Stimulated activated CD4-positive, alpha-beta T cell treated with anti-CD3 and anti-CD28 coated beads, Interleukin-4, amount 100 ng/mL, for 4 hours (primary cell): ENCODE results near the gene PLBD2.

Experiments
- DNase-seq, 2 experiments: peaks; one replicate each; pipeline ENCODE4 v3.0.0-alpha.2; 2020

The PLBD2 gene, protein sequence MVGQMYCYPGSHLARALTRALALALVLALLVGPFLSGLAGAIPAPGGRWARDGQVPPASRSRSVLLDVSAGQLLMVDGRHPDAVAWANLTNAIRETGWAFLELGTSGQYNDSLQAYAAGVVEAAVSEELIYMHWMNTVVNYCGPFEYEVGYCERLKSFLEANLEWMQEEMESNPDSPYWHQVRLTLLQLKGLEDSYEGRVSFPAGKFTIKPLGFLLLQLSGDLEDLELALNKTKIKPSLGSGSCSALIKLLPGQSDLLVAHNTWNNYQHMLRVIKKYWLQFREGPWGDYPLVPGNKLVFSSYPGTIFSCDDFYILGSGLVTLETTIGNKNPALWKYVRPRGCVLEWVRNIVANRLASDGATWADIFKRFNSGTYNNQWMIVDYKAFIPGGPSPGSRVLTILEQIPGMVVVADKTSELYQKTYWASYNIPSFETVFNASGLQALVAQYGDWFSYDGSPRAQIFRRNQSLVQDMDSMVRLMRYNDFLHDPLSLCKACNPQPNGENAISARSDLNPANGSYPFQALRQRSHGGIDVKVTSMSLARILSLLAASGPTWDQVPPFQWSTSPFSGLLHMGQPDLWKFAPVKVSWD

DNA sequence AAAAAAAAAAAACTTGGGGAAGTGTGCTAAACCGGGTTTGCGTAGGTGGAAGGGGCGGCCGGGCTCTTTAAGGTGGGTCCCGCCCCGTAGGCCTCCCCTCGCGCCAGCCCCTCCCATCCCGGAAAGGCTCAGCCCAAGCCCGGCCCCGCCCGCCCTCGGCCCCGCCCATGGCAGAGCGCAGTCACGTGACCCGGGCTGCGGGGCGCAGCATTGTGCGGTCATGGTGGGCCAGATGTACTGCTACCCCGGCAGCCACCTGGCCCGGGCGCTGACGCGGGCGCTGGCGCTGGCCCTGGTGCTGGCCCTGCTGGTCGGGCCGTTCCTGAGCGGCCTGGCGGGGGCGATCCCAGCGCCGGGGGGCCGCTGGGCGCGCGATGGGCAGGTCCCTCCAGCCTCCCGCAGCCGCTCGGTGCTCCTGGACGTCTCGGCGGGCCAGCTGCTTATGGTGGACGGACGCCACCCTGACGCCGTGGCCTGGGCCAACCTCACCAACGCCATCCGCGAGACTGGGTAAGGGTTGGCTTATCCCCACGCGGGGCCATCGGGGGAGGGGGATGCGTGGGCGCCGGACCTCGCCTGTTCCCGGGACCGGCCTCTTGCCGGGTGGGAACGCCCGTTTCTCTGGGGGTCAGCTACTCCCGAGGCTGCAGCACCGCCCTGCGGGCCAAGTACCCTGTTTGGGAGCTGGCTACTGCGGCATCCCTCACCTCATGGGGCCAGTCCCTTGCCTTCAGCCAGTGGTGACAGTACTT, at the start of gene PLBD2:
PLBD2 (plus strand) TSS at position 207 of the 752 bp plus-strand sequence; CDS start at position 221, 14 bp downstream.
- peak; percentile 94 to 96 for DNase-seq

DNA sequence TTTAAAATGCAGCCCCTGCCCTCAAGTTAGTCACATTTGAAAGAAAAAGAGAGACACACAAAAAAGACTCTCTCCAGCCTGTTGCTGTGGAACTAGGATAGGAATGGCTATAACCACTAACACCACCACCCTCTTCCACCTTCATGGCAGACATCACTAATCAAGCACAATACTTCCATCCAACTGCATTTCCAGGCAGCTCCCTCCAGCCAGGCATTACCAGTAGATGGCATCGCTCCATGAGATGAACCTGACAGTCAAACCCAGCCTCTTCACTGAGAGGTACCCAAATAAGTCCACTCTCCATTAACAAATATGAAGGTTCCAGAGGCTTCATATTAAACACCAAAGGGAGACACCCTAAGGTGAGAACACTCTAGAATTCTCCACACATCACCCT, 47.9 kb upstream of the PLBD2 start:
- DNase-seq = no peak

DNA sequence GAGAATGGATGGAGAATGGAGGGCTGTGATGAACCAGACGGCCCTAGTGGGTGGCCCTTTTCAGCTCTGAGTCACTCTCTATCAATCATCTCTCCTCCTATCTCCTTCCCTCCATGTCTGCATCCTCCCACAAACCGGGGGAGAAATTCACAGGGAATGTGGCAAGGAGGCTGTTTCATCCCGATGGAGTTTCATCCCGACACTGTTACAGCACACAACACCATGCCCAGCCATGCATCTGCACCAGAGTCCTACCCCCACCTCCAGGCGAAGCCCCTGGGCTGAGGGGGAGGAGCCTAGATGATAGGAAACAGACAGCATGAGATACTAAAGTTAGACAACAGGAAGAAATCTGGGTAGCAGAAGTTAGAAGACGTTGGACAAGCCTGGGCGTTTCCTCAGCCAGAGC, 44.3 kb upstream of the PLBD2 start:
- no peak for DNase-seq

DNA sequence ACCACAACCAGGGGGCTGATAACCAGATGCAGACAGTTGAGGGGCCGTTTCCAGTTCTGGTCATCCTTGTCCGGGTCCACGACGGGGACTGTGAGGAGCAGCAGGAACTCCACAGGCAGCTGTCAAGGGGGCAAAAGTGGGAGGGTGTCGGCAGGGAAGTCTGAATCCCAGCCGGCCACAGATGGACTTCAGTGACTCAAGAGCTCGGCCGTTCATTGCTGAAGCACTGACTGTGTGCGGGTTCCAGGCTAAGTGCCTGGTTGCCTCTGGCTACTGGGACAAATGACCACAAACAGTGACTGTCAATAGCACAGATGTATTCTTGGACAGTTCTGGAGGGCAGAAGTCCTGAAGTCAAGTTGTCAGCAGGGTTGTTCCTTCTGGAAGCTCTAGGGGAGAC, 43.0 kb upstream of the PLBD2 start:
- no peak for DNase-seq

DNA sequence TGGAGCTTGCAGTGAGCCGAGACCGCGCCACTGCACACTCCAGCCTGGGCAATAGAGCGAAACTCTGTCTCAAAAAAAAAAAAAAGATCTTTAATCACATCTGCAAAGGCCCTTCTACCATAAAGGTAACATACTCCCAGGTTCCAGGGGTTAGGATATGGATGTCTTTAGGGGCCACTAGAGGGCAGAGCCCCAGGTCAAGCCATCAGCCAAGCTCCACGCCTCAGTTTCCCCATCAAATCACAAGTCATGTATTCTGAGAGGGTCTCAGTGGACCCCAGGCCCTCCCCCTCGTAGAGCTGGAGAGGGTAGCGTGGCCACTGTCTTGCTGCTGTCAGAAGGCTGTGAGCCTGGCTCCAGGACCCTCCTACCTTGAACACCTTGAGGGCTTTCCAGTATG, 42.2 kb upstream of the PLBD2 start:
- no peak for DNase-seq

DNA sequence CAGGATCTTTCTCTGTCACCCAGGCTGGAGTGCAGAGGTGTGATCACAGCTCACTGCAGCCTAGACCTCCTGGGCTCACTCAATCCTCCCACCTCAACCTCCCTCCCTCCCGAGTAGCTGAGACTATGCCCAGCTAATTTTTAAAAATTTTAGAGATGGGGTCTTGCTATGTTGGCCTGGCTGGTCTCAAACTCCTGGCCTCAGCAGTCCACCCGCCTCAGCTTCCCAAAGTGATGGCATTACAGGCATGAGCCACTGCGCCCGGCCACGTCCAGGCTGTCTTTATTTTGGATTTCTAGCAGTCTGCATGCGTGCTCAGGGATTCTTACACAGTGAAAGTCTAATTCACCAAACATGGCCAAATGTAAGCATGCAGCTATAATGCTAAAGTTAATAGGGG, 41.3 kb upstream of the PLBD2 start:
- DNase-seq = no peak

DNA sequence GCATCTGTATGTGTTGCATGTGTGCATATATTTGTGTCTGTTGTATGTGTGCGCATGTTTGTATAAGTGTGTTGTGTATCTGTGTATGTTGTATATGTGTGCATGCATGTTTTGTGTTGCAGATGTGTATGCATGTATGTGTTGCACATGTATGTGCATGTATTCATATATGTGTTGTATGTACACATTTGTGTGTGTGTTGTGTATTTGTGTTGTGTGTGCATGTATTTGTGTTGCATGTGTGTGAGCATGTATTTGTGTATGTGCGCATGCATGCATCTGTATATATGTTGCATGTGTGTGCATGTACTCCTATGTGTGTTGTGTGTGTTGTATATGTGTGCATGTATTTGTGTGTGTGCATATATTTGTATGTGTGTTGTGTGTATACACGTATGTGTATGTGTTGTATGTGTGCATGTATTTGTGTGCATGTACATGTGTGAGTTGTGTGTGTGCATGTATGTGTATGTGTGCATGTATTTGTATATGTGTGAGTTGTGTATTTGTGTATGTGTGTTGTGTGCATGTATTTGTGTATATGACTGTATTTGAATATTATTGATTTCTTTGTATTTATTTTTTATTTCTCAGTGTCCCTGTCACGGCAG, 40.2 kb upstream of the PLBD2 start:
- DNase-seq = no peak

DNA sequence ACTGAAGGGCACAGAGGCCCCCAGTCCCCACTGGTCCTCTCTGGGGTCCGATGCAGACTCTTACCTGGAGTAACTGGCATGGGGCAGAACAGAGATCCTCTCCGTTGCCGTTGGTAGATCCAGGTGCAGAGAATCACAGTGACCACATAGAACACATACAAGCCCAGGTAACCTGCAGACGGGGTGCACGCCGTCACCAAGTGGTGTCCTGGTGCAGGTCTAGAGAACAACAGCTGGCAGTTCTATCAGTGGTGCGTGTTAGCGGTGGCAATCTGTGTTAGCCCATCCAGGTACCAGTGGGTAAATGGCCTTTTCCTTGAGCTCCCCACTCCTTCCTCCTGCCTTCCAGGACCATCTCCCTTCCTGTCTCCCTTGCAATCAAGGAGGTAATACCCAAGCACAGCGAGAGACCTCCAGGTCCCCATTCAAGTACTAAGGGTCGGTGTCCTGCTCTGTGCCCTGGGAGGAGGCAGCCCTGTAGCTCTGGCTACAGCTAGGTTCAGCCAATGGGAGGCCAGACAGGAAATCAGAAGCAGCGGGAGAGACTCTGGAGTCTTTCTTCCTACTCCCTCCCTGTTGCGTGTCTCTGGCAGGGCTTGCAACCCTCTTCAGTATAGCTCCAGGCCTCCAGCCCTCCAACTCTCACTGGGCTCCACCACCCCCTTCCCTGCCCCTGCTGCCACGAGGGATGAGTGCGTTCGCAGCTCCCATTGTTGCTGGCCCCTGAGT, 39.3 kb upstream of the PLBD2 start:
- DNase-seq = no peak

DNA sequence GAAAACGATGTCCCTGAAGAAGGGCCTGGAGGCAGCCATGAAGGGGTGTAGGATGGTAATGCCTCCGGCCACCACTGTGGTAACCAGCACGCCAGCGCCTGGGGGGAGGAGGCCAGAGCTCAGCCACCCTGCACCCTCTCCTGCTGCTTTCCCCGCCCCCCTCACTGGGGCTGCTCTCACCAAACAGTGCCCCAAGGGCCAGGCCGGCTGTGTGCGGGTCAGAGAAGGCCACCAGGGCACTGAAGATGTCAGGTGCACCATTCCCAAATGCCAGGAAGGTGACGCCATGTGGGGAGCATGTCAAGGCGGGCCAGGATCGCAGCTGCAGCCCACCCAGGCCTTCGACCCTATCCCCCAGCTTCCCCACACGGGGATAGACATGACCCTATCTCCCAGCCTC, 38.0 kb upstream of the PLBD2 start:
- DNase-seq = no peak

DNA sequence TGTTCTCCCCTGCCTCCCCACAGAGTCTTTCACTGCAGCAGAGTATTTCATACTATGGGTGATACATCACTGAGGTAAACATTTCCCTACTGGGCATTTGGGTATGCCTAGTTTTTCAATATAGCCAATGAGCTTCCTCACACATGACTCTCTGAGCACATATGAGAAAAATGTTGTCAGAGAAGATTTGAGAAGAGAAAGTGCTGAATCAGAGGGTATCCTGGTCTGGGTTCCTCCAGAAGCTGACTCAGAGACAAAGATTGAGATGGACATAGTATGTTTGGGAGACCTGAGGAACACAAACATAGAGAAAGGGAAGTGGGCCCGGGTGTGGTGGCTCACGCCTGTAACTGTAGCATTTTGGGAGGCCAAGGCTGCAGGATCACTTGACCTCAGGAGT, 36.0 kb upstream of the PLBD2 start:
- no peak for DNase-seq

DNA sequence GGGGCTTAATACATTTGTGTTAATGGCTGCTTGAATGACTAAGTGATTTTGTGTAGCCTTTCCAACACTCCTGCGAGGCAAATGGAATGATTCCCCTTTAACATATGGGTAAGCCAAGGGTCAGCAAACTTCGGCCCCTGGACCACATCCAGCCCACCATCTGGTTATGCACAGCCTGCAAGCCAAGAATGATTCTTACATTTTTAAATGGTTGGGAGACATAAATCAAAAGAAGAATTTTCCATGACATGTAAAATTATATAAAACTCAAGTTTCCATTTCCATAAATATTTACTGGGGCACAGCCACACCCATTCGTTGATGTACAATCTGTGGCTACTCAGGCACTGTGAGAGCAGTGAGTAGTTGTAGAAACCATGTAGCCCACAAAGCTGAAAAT, 32.5 kb upstream of the PLBD2 start:
- DNase-seq = no peak

DNA sequence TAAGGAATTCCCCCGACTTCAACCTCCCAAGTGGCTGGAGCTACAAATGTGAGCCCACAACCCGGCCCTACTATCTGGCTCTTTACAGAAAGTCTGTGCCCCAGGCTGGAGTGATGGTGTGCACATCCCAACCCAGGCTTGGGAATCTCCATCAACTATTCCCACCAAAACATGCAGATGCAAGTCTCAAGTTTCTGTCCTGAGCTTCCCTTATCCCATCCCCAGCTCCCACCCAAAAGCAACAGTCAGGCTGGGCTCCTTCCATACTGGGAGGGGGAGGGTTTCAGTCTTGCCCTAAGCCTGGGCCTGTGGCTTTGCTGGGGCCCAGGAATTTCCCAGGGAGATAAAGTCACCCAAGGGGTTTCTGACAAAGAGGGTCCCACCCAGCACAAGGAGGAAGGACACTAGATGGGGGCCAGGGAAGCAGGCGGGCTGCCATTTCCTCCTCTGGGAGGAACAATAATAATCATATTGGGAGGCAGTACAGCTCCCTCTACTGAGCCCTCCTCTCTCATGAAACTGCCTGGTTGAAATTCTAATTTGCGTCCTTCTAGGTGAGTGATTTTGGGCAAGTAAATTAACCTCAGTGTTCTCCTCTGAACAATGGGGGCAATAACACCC, 31.5 kb upstream of the PLBD2 start:
- no peak for DNase-seq

DNA sequence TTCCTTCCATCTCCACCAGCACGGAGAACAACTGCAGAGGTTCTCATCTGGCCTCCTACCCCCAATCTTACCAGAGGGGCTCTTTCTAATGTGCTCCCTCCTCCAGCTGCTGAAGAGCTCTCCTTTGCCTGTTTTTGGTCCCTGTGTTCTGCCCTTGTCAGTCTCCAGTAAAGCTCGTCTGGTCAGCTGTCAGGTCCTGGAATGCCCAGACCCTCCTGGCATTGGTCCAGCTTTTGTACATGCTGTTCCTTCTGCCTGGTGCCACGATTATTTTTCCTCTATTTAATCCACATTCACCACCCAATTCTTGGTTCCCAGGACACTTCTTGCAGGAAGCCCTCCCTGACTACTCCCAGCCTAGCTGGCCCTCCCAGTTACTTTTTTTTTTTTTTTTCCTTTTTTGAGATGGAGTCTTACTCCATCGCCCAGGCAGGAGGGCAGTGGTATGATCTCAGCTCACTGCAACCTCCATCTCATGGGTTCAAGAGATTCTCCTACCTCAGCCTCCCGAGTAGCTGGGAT, 30.0 kb upstream of the PLBD2 start:
- no peak for DNase-seq

DNA sequence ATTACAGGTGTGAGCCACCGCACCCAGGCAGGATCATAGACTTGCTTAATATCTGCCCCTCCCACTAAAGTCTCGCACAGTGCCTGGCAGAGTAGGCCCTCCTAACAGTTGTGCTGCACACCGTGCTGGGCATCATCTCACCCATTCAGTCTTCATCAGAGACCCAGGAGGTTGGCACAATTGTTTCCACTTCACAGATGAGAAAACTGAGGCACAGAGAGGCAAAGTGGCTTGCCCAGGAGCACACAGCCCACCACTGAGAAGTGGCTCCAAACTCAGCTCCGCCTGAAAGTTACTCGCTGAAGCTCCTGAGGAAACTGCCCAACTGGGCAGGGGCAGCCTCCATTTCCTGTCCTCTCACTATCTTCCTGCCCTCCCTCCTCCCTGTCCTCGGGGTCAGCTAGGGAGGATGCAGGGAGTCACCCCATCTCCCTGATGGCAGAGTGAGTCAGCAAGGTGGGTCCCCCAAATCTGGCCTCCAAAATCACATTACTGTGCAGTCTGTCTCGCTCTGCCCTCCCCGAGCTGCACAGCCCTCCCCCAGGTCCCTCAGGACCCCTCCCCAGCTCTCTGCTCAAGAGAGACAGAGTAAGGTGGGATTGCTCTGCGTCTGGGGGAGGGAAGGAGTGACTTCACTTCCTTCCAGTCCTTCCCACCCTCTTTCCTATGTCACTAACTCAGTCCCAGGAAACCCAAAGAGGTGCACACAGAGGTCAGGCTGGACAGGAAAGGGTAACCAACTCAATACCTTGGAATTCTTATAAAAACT, 29.2 kb upstream of the PLBD2 start:
- no peak for DNase-seq

DNA sequence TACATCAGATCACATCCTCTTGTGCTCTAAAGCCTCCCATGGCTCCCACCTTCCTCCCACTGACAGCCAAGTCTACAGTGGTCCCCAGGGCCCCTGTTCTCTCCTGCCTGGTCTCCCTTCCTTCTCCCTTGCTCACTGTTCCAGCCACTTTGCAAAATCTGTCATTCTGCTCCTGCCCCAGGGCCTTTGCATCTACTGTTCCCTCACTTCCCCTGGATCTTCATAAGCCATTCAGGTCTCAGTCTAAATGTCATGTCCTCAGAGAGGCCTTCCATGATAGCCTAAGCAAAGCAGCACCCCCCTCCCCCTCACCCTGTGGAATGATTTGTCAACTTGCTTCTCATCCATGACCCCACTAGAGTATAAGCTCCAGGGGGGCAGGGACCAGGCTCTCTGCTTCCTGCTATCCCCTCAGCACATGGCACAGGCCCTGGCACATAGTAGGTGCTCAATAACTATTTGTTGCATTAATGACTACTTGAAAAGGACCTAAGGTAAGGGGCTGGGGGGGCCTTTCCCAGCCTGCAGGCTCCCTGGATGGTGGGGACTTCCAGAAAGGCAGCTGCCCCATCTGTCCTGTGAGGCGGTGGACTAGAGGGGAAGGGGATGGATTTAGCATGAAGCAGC, 28.5 kb upstream of the PLBD2 start:
- no peak for DNase-seq

DNA sequence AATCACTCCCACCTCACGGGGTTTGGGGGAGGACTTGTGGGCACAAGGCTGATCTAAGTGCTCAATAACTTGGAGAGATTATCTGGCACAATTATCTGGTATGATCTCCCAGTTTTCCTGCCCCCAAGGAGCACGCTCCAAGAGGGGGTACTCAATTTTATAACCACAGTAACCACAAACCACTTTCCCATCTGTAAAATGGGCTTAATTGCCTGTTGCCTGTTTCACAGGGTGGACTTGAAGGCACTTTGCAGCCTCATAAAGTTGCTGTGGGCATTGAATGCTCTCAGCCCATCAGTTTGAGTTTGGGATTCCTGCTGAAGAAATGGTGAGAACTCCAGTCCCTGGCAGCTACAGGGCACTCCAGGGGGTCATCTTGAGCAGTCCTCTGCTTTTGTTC, 27.9 kb upstream of the PLBD2 start:
- DNase-seq = no peak

DNA sequence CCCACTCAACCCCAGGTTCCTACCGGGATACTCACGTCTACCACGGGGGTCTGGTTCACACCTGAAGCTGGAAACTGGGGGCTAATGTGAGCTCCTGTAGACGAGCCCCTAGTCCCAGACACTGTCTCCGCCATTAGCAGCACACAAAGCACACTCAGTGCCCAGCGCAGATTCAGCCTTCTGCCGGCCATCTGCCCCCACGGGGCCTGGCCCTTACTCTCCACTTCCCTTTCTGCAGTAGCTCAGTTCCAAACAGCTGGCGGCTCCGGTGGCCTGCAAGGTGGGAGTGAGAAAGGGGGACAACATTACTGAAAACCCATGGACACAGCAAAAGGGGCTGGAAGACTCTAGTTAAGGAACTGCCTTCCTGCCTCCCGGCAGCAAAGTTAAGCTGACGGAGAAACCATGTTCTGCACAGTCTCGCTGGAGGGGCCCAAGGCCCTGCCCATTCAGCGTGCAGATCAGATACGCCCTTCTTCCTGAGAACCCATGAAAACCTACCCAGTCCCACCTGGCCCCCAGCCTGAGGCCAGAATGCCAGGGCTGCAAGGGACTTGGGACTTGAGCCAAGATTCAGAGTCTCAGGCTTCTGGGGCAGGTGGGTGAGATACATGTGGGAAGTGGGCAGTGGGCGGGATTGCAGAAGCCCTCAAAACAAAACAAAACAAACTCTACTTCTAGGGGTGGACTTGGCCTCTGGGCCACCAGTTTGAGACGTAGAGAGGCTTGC, 25.5 kb upstream of the PLBD2 start:
- no peak for DNase-seq

DNA sequence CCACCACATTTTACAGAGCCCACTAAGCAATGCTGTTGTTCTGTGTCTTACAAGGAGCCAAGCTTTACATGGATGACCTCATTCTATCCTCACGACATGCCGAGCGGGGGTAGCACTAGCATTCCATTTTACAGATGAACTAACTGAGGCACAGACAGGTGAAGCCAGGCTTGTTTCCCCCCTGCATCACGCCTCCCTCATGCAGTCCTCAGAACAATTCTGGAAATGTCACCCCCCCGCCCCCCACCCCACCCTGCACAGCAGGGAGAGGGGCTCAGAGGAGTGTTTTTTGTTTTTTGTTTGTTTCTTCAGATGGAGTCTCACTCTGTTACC, 25.0 kb upstream of the PLBD2 start:
- DNase-seq = no peak

DNA sequence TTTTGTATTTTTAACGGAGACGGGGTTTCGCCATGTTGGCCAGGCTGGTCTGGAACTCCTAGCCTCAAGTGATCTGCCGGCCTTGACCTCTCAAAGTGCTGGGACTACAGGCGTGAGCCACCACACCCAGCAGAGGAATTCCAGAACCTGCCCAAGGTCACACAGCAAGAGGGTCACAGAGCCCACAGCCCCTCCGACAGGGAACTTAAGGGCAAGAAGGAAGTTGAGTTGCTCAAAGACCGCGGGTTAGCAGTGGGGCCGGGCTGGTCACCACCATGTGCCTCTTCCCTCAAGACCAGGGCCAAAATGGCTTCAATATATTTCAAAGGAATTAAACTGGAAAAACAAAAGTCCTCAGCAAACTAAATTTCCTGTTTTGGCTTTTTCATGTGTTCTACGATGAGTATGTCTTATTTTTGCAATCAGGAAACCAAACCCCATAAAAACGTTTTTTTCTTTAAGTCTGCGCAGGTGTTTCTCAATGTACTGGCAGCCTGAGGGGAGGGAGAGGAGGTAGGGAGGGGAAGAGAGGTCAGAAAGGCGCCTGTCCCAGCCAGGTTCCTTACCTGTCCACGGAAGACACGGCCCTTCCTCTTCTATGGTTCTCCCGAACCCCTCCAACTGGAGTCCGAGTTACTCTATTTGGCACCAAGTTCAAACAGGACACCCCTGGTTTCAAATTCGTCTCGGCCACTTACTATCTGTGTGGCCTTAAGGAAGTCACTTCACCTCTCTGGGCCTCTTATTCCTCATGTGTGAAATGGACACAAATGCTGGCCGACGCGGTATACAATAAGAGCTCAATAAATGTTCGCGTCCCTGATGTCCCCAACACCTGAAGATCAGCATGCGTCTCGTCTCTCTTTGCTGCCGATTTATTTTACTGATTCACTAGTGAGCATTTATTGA, 24.3 kb upstream of the PLBD2 start:
- no peak for DNase-seq
